ENCODE results near the gene MRTFA. TPM values are rescaled to one million over a fixed set of nuclear protein-coding genes. Genes with fewer than 3 reads are reported as not detected.
"Not testable (repeated sequence)": the region's sequence is repeated elsewhere in the genome, so short reads cannot be mapped to it uniquely, and the experiment has no call there.

MRTFA gene
- total and polyA plus RNA-seq, 8 donors, result 22.5 to 58.0 (median 26.5) TPM

DNA sequence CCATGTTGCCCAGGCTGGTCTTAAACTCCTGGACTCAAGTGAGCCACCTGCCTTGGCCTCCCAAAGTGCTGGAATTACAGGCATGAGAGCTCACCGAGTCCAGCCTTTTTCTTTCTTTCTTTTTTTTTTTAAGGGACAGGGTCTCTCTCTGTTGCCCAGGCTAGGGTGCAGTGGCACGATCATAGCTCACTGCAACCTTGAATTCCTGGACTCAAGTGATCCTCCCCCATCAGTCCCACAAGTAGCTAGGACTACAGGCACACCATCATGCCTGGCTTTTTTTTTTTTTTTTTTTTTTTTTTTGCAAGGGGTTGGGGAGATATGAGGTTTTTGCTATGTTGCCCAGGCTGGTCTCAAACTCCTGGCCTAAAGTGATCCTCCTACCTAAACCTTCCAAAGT lies 78.5 kb downstream of the MRTFA start:
- ATAC-seq, result no peak
- Histone ChIP-seq H3K27me3 (no peaks in the 10 kb centered on the region), H3K4me1 (no peaks in the 10 kb centered on the region), H3K9me3 (peaks cover 0 to 3% of the 10 kb centered on the region in 2 donors), H3K36me3 (no peaks in the 10 kb centered on the region), H3K27ac (no peak overlapping the region), H3K4me3 (no peak overlapping the region)
- DNase-seq, result no peak
- TF ChIP-seq, protein P1, sequence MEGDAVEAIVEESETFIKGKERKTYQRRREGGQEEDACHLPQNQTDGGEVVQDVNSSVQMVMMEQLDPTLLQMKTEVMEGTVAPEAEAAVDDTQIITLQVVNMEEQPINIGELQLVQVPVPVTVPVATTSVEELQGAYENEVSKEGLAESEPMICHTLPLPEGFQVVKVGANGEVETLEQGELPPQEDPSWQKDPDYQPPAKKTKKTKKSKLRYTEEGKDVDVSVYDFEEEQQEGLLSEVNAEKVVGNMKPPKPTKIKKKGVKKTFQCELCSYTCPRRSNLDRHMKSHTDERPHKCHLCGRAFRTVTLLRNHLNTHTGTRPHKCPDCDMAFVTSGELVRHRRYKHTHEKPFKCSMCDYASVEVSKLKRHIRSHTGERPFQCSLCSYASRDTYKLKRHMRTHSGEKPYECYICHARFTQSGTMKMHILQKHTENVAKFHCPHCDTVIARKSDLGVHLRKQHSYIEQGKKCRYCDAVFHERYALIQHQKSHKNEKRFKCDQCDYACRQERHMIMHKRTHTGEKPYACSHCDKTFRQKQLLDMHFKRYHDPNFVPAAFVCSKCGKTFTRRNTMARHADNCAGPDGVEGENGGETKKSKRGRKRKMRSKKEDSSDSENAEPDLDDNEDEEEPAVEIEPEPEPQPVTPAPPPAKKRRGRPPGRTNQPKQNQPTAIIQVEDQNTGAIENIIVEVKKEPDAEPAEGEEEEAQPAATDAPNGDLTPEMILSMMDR (IDR thresholded peaks at IDR 0.05), result no peak
- intact Hi-C loops (cut with DNase I), result no loop called here

DNA sequence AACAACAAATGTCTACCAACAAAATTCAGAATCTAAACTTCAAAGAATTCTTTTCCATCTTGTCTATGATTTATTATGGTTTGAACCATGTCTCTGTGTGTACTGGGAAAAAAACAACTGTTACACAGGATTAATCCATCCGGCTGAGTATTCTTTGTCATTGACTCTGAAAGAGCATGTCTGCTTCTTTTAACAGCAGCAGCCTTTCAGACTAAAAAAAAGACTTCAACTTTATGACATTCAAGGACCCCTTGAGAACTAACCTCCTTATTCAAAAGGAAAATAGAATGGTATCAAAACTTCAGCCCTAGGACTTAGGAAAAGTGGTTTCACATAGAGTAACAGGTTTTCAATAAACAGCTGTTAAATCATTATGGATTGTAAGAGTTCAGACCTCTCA lies 79.9 kb downstream of the MRTFA start:
- TF ChIP-seq, protein P1 (IDR thresholded peaks at IDR 0.05), result no peak
- intact Hi-C loops (cut with DNase I), result no loop called here
- ATAC-seq (no peak), DNase-seq (no peak)
- Histone ChIP-seq H3K27ac (no peak overlapping the region), H3K36me3 (peaks cover 0 to 6% of the 10 kb centered on the region in 2 donors), H3K4me3 (no peak overlapping the region), H3K4me1 (no peaks in the 10 kb centered on the region), H3K27me3 (no peaks in the 10 kb centered on the region), H3K9me3 (peaks cover 0 to 8% of the 10 kb centered on the region in 2 donors)

DNA sequence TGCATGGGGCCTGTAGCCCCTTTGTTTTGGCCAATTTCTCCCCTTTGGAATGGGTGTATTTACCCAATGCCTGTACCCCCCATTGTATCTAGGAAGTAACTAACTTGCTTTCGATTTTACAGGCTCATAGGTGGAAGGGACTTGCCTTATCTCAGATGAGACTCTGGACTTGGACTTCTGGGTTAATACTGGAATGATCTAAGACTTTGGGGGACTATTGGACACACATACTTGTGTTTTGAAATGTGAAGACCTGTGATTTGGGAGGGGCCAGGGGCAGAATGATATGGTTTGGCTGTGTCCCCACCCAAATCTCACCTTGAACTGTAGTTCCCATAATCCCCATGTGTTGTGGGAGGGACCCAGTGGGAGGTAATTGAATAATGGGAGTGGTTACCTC lies 82.5 kb downstream of the MRTFA start:
- H3K4me1 ChIP-seq; H3K4me3 ChIP-seq; ATAC-seq; intact Hi-C loops (cut with DNase I); H3K9me3 ChIP-seq; H3K27me3 ChIP-seq; H3K27ac ChIP-seq; DNase-seq: not testable (repeated sequence)
- peaks cover 0 to 13% of the 10 kb centered on the region in 2 donors for H3K36me3 ChIP-seq

DNA sequence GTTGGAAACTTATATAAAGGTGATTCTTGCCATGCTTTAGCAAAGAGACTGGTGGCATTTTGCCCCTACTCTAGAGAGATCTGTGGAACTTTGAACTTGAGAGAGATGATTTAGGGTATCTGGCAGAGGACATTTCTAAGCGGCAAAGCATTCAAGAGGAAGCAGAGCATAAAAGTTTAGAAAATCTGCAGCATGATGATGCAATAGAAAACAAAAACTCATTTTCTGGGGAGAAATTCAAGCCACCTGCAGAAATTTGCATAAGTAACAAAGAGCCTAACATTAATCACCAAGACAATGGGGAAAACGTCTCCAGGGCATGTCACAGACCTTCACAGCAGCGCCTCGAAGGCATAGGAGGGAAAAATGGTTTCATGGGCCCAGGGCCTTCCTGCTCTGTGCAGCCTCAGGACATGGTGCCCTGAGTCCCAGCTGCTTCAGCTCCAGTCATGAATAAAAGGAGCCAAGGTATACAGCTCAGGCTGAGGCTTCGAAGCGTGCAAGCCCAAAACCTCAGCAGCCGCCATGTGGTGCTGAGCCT lies 83.4 kb downstream of the MRTFA start:
- intact Hi-C loops (cut with DNase I), result no loop called here
- TF ChIP-seq, protein P1 (IDR thresholded peaks at IDR 0.05), result no peak
- H3K9me3 ChIP-seq, result peaks cover 0 to 8% of the 10 kb centered on the region in 2 donors
- H3K27ac ChIP-seq, result no peak overlapping the region
- H3K4me3 ChIP-seq, result no peak overlapping the region
- H3K27me3 ChIP-seq, result no peaks in the 10 kb centered on the region
- no peak for DNase-seq
- no peaks in the 10 kb centered on the region for H3K4me1 ChIP-seq
- ATAC-seq, result no peak
- H3K36me3 ChIP-seq, result peaks cover 0 to 13% of the 10 kb centered on the region in 2 donors

DNA sequence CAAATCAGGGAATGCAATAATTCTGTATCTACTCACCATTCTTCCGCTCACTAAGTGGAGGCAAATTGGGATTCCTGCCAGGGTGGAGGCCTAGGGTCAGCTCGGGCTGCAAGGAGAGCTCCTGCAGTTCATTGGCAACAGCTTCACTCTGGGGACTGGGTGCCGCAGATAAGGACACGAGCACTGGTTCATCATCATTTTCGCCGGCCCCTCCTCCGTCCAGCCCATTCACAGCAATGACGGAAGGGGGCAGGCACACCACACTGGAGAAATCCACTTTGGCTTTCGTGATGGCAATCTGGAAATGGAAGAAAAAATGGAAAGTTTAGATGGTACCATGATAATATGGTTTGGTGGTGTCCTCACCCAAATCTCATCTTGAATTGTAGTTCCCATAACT lies 84.4 kb downstream of the MRTFA start:
- H3K9me3 ChIP-seq, result peaks cover 0 to 8% of the 10 kb centered on the region in 2 donors
- ATAC-seq (no peak), DNase-seq (no peak)
- H3K27ac ChIP-seq, result no peak overlapping the region
- intact Hi-C loops (cut with DNase I), result no loop called here
- H3K36me3 ChIP-seq, result peaks cover 0 to 19% of the 10 kb centered on the region in 2 donors
- no peak overlapping the region for H3K4me3 ChIP-seq
- no peaks in the 10 kb centered on the region for H3K27me3 ChIP-seq
- no peaks in the 10 kb centered on the region for H3K4me1 ChIP-seq
- TF ChIP-seq, protein P1 (IDR thresholded peaks at IDR 0.05), result no peak

DNA sequence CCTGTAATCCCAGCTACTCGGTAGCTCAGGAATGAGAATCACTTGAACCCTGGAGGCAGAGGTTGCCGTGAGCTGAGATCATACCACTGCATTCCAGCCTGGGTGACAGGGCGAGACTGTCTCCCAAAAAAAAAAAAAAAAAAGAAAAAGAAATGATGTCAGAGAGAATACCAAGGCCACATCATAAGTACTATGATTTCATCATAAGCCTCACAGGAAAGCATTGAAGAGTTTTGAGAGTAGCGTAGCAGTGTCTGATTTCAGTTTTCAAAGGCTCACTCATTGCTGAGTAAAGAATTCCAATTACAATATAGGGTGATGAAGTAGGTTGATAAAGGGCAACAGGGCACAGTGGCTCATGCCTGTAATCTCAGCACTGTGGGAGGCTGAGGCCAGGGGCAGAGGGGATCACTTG lies 88.8 kb downstream of the MRTFA start:
- DNase-seq, result no peak
- no peak overlapping the region for H3K4me3 ChIP-seq
- TF ChIP-seq, protein P1 (IDR thresholded peaks at IDR 0.05), result no peak
- peaks cover 0 to 19% of the 10 kb centered on the region in 2 donors for H3K36me3 ChIP-seq
- ATAC-seq, result no peak
- no peaks in the 10 kb centered on the region for H3K27me3 ChIP-seq
- H3K9me3 ChIP-seq, result peaks cover 0 to 3% of the 10 kb centered on the region in 2 donors
- H3K4me1 ChIP-seq, result peaks cover 7 to 10% of the 10 kb centered on the region in 2 donors
- no peak overlapping the region for H3K27ac ChIP-seq
- intact Hi-C loops (cut with DNase I), result no loop called here

Data from left lung (tissue), 10 donors.